Transverse colon (tissue), 4 donors: ENCODE measurements around the gene MMP23B. TPM values are rescaled to one million over a fixed set of nuclear protein-coding genes. Genes with fewer than 3 reads are reported as not detected.

Experiments used
- DNase-seq: peaks from one replicate; pipeline ENCODE4 v3.0.0-alpha.2; 2019
- H3K27ac ChIP-seq, 4 donors: fragments of 200-600 bp; sonication (generic); 2 replicates each; pipeline ENCODE4 v1.5.1; 2016 to 2018; ENCODE audit warnings: inconsistent platforms in 4 of 4
- H3K27me3 ChIP-seq: fragments of 200-600 bp; sonication (generic); 2 replicates; pipeline ENCODE4 v1.5.1; 2017; ENCODE audit warnings: inconsistent platforms
- H3K36me3 ChIP-seq, 4 donors: fragments of 200-600 bp; sonication (generic); 2 replicates each; pipeline ENCODE4 v1.5.1; 2017 to 2019; ENCODE audit warnings: inconsistent platforms in 4 of 4
- H3K4me1 ChIP-seq, 4 donors: fragments of 200-600 bp; sonication (generic); 2 replicates each; pipeline ENCODE4 v1.5.1; 2017 to 2020; ENCODE audit warnings: inconsistent platforms in 4 of 4
- H3K4me3 ChIP-seq, 4 donors: fragments of 200-600 bp; sonication (generic); 1 replicate in 1 of 4; 2 replicates in 3 of 4; pipeline versions ENCODE4 v1.5.1 to v1.6.1; 2017 to 2019; ENCODE audit warnings: inconsistent platforms in 4 of 4
- H3K9me3 ChIP-seq, 2 donors: fragments of 200-600 bp; sonication (generic); 2 replicates each; pipeline ENCODE4 v1.5.1; 2017 to 2019; ENCODE audit warnings: inconsistent platforms in 2 of 2
- CTCF ChIP-seq, 5 experiments: fragments of 200-600 bp in 3 of 5; fragments of 450-650 bp in 2 of 5; sonication (generic) in 3 of 5; IDR thresholded peaks; 1 replicate in 2 of 5; 2 replicates in 3 of 5; pipeline ENCODE4 v1.5.1; 2016 to 2017; ENCODE audit warnings: antibody characterized with exemption in 5 of 5, inconsistent platforms in 3 of 5, mild to moderate bottlenecking in 2 of 5, moderate library complexity in 1 of 5
- EP300 ChIP-seq: sonication (generic); formaldehyde crosslinking; IDR thresholded peaks from one replicate; pipeline ENCODE4 v1.6.1; 2017; ENCODE audit warnings: antibody characterized with exemption, low read depth
- POLR2A ChIP-seq: fragments of 450-650 bp; IDR thresholded peaks from one replicate; pipeline ENCODE4 v1.6.1; 2016; ENCODE audit warnings: antibody characterized with exemption, mild to moderate bottlenecking, moderate library complexity
- POLR2AphosphoS5 ChIP-seq, 3 donors: sonication (generic); formaldehyde crosslinking; IDR thresholded peaks; one replicate each; pipeline ENCODE4 v1.6.1; 2016; ENCODE audit warnings: antibody characterized with exemption in 3 of 3
- WGBS, 2 donors: methylation state at CpG; one replicate each; pipeline ENCODE4 v1.1.5; 2018; ENCODE audit warnings: low coverage in 1 of 2; 5-methylcytosine and 5-hydroxymethylcytosine counted together
- in situ Hi-C, 4 donors: fragments of 200-750 bp; cut with MboI; loops; one replicate each; pipeline versions ENCODE4 v1.15.0 to v1.15.1; 2017; ENCODE audit warnings: low sequenced_read_pairs in 3 of 4, low pct_ligation_motif_present in 1 of 4, low pct_unique_long_range_greater_than_20kb in 1 of 4
- intact Hi-C: fragments of 100-400 bp; cut with DNase I; formaldehyde crosslinking; loops from one replicate; pipeline ENCODE4 v1.15.1; 2023; ENCODE audit warnings: low total_unique reads
- total RNA-seq, 4 donors: library from RNA; depleted of rRNA; stranded (reverse); fragments of >200 nt; gene quantifications; one replicate each; pipeline ENCODE4 v1.1.0, GENCODE V29; 2016

Gene MMP23B
- total RNA-seq, 4 donors from 2014 or later, result 4.9 to 58.9 (median 9.9) TPM

DNA sequence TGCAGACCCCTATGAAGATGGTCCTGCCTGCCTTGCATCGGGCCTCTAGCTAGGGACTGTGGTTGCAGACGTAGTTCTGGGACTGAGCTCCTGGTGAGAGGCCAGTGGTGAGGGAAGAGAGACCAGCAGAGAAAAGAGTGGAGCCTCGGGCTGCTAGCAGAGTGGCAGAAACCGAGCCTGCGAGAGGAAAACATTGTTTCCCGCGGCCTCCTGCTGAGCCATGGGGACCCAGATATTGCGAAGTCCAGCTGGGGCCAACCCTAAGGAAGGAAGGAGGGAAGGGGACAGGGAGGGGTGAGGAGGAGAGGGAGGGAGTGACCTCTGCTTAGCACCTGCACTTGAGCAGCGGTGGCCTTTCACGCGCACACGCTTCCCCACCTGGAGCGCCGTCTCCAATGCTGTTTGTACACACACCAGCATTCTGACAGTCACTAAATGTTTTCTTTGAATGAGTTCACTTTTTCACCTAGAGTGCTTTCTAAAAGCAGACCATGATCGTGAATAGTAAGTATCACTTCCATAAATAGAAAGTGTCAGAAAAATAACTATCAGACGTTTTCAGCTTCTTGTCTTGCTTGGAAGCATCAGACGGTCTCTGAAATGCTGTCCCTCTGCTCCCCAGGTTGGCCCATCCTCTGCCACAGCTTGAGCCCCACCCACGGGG, 29.5 kb upstream of the MMP23B start:
- peaks cover 51% of the 10 kb centered on the region for H3K27me3 ChIP-seq
- in situ Hi-C loops, result no loop called here

DNA sequence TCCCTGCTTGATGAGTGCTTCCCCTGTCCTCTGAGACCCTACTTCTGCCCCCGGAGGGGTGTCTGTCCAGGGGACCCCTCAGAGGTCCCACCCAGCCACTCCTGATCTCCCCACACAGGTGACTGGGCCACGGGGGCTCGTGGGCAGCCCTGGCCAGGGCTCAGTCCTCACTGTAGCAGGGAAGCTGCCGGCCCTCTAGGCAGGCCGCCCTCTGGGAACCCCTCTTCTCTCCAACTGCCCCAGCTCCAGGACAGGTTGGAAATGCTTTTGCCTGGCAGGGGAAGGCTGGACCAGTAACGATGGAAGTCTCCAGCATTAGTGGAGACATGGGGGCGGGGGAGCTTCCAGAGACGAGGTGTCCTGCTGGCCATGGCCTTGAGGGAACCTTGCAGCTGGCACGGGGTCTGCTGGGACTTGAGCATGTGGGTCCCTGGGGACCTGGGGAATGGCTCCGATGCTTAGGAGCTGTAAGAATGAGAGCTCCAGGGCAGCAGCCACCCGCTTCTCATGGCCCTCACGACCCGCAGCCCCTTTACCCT, 28.9 kb upstream of the MMP23B start:
- no peak for DNase-seq
- no peak overlapping the region for H3K27ac ChIP-seq
- no peaks in the 10 kb centered on the region for H3K9me3 ChIP-seq
- peaks cover 45% of the 10 kb centered on the region for H3K27me3 ChIP-seq
- peaks cover 5 to 11% (median 10%) of the 10 kb centered on the region in 4 donors for H3K4me1 ChIP-seq
- intact Hi-C loops (no loop called here), in situ Hi-C loops (no loop called here)
- WGBS, 2 donors, result 60% methylated on average over 13 of the region's 13 CpGs; no CpG with 5 or more reads in 1 of the 2 donors
- no peak overlapping the region for H3K4me3 ChIP-seq
- H3K36me3 ChIP-seq, result no peaks in the 10 kb centered on the region
- no peak for TF ChIP-seq EP300
- TF ChIP-seq POLR2A, result no peak
- no peak for TF ChIP-seq POLR2AphosphoS5 (IDR thresholded peaks at IDR 0.05)
- TF ChIP-seq CTCF (IDR thresholded peaks at IDR 0.05), result no peak

More for the DNA sequence above, 29.5 kb upstream of the MMP23B start:
- no peak overlapping the region for H3K27ac ChIP-seq
- H3K4me1 ChIP-seq, result peaks cover 5 to 14% (median 10%) of the 10 kb centered on the region in 4 donors
- H3K4me3 ChIP-seq, result no peak overlapping the region
- no peak for DNase-seq
- no peaks in the 10 kb centered on the region for H3K9me3 ChIP-seq
- intact Hi-C loops, result no loop called here
- no peaks in the 10 kb centered on the region for H3K36me3 ChIP-seq
- TF ChIP-seq POLR2A (no peak), EP300 (no peak), CTCF (IDR thresholded peaks at IDR 0.05) (no peak), POLR2AphosphoS5 (IDR thresholded peaks at IDR 0.05) (no peak)
- 38 to 55% methylated on average over 7 to 18 of the region's 18 CpGs for WGBS, 2 donors

GRCh38 chr1:1603671-1604373, 28.2 kb upstream of the MMP23B start:
- intact Hi-C loops, result no loop called here
- Histone ChIP-seq H3K27ac (no peak overlapping the region), H3K4me3 (no peak overlapping the region), H3K27me3 (peaks cover 37% of the 10 kb centered on the region), H3K4me1 (peaks cover 5 to 11% (median 10%) of the 10 kb centered on the region in 4 donors), H3K9me3 (no peaks in the 10 kb centered on the region), H3K36me3 (no peaks in the 10 kb centered on the region)
- DNase-seq, result no peak
- TF ChIP-seq POLR2AphosphoS5 (IDR thresholded peaks at IDR 0.05), result no peak
- WGBS, 2 donors, result 10 to 68% methylated on average over 2 to 9 of the region's 13 CpGs
- in situ Hi-C loops, result no loop called here

- DNase-seq, result no peak
- H3K27me3 ChIP-seq, result peaks cover 30% of the 10 kb centered on the region
- TF ChIP-seq CTCF (IDR thresholded peaks at IDR 0.05) (no peak), EP300 (no peak)
- no peak overlapping the region for H3K4me3 ChIP-seq
- H3K9me3 ChIP-seq, result no peaks in the 10 kb centered on the region
- in situ Hi-C loops (no loop called here), intact Hi-C loops (no loop called here)
- H3K36me3 ChIP-seq, result no peaks in the 10 kb centered on the region
- H3K4me1 ChIP-seq, result peaks cover 5 to 6% (median 5%) of the 10 kb centered on the region in 4 donors
- WGBS, 2 donors, result 72% methylated on average over 10 of the region's 15 CpGs; no CpG with 5 or more reads in 1 of the 2 donors
- H3K27ac ChIP-seq, result no peak overlapping the region
Measured at GRCh38 chr1:1604374-1605033, 27.5 kb upstream of the MMP23B start.
